H1 (cell line): ENCODE results near the gene PPM1F. TPM values are rescaled to one million over a fixed set of nuclear protein-coding genes. Genes with fewer than 3 reads are reported as not detected.

Source experiments
- BCL11A ChIP-seq, 2 experiments: IDR thresholded peaks; one replicate each; pipeline ENCODE4 v1.6.1; 2011; ENCODE audit warnings: low read depth in 2 of 2, low read length in 2 of 2, mild to moderate bottlenecking in 2 of 2
- EP300 ChIP-seq, 2 experiments: IDR thresholded peaks; 1 replicate in 1 of 2; 2 replicates in 1 of 2; pipeline ENCODE4 v1.6.1; 2011 to 2012; ENCODE audit warnings: low read depth in 2 of 2, low read length in 2 of 2, mild to moderate bottlenecking in 2 of 2, borderline replicate concordance in 1 of 2, inconsistent platforms in 1 of 2, moderate library complexity in 1 of 2
- FOSL1 ChIP-seq: IDR thresholded peaks from 2 replicates; pipeline ENCODE4 v1.6.1; 2011; ENCODE audit warnings: mild to moderate bottlenecking, low read depth, low read length, moderate library complexity; ENCODE audit not compliant: insufficient read depth
- HDAC6 ChIP-seq: IDR thresholded peaks from one replicate; pipeline ENCODE4 v1.7.1; 2012; ENCODE audit warnings: low read depth, mild to moderate bottlenecking, inconsistent platforms, low read length, moderate library complexity
- SAP30 ChIP-seq: fragments of 300-600 bp; sonication (generic); IDR thresholded peaks from 2 replicates; pipeline ENCODE4 v1.7.1; 2012; ENCODE audit warnings: low read length, moderate library complexity, mild to moderate bottlenecking, inconsistent platforms; ENCODE audit not compliant: insufficient read depth, insufficient replicate concordance
- polyA plus RNA-seq, 7 experiments: library from polyadenylated mRNA; depleted of rRNA in 3 of 7; stranded (reverse) in 5 of 7; unstranded in 2 of 7; fragments of >200 nt in 5 of 7; fragments of 200-250 nt in 2 of 7; gene quantifications; 1 replicate in 5 of 7; 2 replicates in 1 of 7; 4 replicates in 1 of 7; pipeline versions ENCODE4 v1.2.1 to v1.2.3, GENCODE V29; 2011 to 2013; ENCODE audit warnings: missing spikeins in 2 of 7, mixed read lengths in 2 of 7
- total RNA-seq: library from RNA; stranded (reverse); fragmentation: NEBNext Ultra II Directional; extraction: Animal tissue kit (Norgen Biotek cat#: 25700); gene quantifications from 2 replicates; pipeline ENCODE4 v1.2.1, GENCODE V29; 2021

The PPM1F gene
- total and polyA plus RNA-seq, 2 of the 8 experiments (the other 6 are each of a cell fraction or from before 2014, with no cell fraction given) = 12.4 to 22.8 TPM

DNA sequence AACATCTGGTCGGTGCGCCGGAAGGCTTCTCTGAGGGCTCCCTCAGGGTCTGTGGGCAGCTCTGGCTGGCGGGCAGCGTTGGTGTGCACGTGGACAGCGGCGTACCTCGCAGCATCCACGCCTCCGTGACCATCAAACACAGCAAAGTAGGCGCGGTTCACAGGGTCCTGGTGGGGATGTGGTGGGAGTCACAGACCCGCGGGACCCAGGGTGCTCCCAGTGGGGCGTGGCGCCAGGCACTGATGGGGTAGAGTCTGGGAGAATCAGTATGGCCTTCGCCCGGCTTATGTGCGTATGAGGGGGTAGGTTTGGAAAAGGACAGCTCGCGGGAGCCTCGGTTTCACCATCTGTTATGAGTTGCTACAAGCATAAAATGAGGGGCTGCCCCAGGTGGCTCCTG lies 19.2 kb downstream of the PPM1F start (continued):
- TF ChIP-seq EP300 (IDR thresholded peaks at IDR 0.05; ENCODE audit: borderline replicate concordance in 1 of 2, low read depth in 2 of 2, low read length in 2 of 2) (no peak), BCL11A (IDR thresholded peaks at IDR 0.05; ENCODE audit: low read depth in 2 of 2, low read length in 2 of 2) (no peak), SAP30 (no peak), FOSL1 (no peak), HDAC6 (no peak)
